ENCODE measurements around the gene INPP4A. TPM values are rescaled to one million over a fixed set of nuclear protein-coding genes. Genes with fewer than 3 reads are reported as not detected.

Gene INPP4A
- total RNA-seq, 4 donors from 2014 or later: 13.6 to 25.2 (median 17.2) TPM

DNA sequence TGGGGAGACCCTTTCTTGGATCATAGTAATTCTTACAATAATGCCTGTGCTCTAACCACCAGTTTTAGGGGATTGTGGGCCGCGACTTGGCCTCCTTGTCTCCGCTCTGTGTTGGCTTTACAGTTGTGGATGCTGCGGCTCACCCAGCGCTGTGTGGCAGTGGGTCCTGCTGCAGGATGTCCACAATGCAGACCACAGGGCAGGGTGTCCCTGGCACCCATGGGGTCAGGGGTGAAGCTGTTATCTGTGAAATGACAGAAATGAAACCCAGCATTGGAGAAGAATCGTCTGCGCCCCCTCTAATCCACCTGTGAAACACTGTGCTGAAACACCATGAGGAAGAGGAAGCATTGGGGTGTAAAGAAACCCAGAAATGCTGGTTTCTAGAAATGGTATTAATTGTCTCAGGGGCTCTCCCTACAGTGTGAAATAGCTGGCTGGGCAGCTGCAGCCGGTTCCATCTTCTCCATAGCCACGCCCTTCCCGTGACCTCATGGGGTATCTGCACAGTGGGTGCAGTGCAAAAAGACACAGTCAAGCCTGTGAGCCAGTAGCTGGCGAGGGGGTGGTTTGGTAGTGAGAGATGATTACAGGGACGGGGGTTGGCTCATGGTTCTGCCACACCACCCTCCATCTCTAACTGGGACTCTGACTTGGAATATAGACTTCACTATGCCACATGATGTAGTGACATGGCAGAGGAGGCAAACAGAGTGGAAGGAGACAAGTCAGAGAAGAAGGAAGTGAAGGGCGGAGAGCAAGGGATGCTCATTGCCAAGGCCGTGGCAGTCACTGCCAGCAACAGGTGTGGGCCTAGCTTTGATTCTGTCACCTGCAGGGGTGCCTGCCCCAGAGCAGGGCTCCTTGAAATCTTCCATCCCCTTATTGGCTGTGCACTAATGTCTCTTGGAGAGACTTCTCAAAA is 16.2 kb downstream of the INPP4A start:
- H3K27ac ChIP-seq: no peak overlapping the region
- H3K27me3 ChIP-seq: no peaks in the 10 kb centered on the region
- 82% methylated on average over 14 of the region's 14 CpGs for WGBS
- H3K4me3 ChIP-seq: no peak overlapping the region
- no peaks in the 10 kb centered on the region for H3K9me3 ChIP-seq
- DNase-seq (ENCODE audit: low spot score in 2 of 2): no peak
- H3K36me3 ChIP-seq: no peaks in the 10 kb centered on the region
- peaks cover 22% of the 10 kb centered on the region for H3K4me1 ChIP-seq
- TF ChIP-seq, protein P1, sequence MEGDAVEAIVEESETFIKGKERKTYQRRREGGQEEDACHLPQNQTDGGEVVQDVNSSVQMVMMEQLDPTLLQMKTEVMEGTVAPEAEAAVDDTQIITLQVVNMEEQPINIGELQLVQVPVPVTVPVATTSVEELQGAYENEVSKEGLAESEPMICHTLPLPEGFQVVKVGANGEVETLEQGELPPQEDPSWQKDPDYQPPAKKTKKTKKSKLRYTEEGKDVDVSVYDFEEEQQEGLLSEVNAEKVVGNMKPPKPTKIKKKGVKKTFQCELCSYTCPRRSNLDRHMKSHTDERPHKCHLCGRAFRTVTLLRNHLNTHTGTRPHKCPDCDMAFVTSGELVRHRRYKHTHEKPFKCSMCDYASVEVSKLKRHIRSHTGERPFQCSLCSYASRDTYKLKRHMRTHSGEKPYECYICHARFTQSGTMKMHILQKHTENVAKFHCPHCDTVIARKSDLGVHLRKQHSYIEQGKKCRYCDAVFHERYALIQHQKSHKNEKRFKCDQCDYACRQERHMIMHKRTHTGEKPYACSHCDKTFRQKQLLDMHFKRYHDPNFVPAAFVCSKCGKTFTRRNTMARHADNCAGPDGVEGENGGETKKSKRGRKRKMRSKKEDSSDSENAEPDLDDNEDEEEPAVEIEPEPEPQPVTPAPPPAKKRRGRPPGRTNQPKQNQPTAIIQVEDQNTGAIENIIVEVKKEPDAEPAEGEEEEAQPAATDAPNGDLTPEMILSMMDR (IDR thresholded peaks at IDR 0.05): no peak
- no peak for TF ChIP-seq POLR2A (IDR thresholded peaks at IDR 0.05)
- no peak for TF ChIP-seq EP300 (IDR thresholded peaks at IDR 0.05)
- no peak for TF ChIP-seq POLR2AphosphoS5 (IDR thresholded peaks at IDR 0.05)

DNA sequence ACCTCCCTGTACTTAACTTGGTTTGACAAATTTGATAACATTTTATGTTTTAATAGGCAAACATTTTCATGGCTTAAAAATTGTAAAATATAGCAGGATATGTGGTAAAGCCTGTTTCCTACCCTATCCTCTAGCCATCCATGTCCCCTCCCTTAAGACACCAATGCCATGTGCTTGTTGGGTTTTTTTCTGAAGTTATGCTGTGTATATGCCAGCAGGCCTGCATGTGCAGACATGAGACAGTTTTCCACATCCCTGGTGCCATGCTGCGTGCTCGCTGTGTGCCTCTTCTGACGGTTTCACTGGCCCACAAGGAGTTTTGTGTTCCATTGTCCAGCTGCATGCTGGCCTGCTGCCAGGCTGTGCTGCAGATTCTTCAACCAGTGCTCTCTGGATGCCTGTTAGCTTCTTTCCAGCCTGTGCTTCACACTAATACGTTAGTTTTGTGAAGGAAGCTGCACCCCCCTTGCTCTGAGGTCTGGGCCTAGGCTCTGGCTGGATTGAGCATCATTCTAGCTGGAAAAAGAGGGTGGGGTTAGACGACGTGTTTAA is 16.9 kb downstream of the INPP4A start:
- no peak for TF ChIP-seq POLR2A (IDR thresholded peaks at IDR 0.05)
- TF ChIP-seq, protein P1 (IDR thresholded peaks at IDR 0.05): no peak
- TF ChIP-seq EP300 (IDR thresholded peaks at IDR 0.05): no peak
- TF ChIP-seq POLR2AphosphoS5 (IDR thresholded peaks at IDR 0.05): no peak
- H3K4me3 ChIP-seq: no peak overlapping the region
- H3K27ac ChIP-seq: no peak overlapping the region
- no peaks in the 10 kb centered on the region for H3K9me3 ChIP-seq
- H3K36me3 ChIP-seq: no peaks in the 10 kb centered on the region
- no peaks in the 10 kb centered on the region for H3K27me3 ChIP-seq
- WGBS: 73% methylated on average over 6 of the region's 6 CpGs
- no peak for DNase-seq (ENCODE audit: low spot score in 2 of 2)
- H3K4me1 ChIP-seq: peaks cover 22% of the 10 kb centered on the region

DNA sequence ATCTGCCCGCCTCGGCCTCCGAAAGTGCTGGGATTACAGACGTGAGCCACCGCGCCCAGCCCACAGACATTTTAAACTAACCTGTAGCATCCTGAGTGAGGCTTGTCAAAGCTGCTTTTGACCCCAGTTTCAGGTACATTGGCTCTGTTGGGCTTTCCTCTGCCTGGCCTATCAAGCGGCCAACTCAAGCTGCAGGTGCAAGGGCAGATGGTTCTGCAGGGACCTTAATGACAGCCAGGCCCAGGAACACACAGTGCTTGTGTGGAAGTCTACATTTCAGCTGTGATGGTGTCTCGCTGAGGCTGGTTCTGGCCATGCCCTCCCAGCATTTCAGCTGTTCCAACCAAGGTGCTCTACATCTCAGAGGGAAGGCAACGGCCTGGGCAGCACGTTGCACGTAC is 18.4 kb downstream of the INPP4A start:
- TF ChIP-seq POLR2AphosphoS5 (IDR thresholded peaks at IDR 0.05): no peak
- TF ChIP-seq EP300 (IDR thresholded peaks at IDR 0.05): no peak
- no peak for TF ChIP-seq POLR2A (IDR thresholded peaks at IDR 0.05)
- TF ChIP-seq, protein P1 (IDR thresholded peaks at IDR 0.05): no peak
- Histone ChIP-seq H3K9me3 (no peaks in the 10 kb centered on the region), H3K4me3 (no peak overlapping the region), H3K36me3 (no peaks in the 10 kb centered on the region), H3K27me3 (no peaks in the 10 kb centered on the region), H3K4me1 (peaks cover 22% of the 10 kb centered on the region), H3K27ac (no peak overlapping the region)
- WGBS: 98% methylated on average over 10 of the region's 11 CpGs
- no peak for DNase-seq (ENCODE audit: low spot score in 2 of 2)

DNA sequence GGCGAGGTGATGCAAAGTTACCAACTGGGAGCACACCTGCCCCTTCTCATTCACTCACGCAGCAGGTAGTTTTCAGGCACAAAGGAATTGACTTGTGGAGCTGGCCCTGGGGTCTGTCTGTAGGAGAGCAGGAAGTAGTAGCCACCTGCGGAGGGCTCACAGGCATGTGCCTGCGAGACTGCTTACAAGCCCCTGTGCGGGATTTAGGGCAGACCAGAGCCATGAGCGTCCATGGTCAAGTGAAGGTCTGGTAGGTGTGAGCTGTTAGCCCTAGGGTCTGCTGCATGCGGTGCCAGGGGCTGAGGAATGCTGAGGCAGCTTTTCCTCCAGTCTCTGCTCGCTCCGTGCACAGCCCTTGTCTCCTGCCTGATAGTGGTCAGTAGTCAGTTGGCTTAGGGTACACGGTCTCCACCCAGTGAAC is 18.9 kb downstream of the INPP4A start:
- H3K4me1 ChIP-seq: peaks cover 22% of the 10 kb centered on the region

More for the DNA sequence above, 18.9 kb downstream of the INPP4A start:
- Histone ChIP-seq H3K9me3 (no peaks in the 10 kb centered on the region), H3K36me3 (no peaks in the 10 kb centered on the region), H3K27me3 (no peaks in the 10 kb centered on the region), H3K27ac (no peak overlapping the region), H3K4me3 (no peak overlapping the region)
- TF ChIP-seq, protein P1 (IDR thresholded peaks at IDR 0.05): no peak
- TF ChIP-seq EP300 (IDR thresholded peaks at IDR 0.05) (no peak), POLR2A (IDR thresholded peaks at IDR 0.05) (no peak), POLR2AphosphoS5 (IDR thresholded peaks at IDR 0.05) (no peak)
- WGBS: 85% methylated on average over 9 of the region's 10 CpGs
- no peak for DNase-seq (ENCODE audit: low spot score in 2 of 2)
